GM12801 (cell line): ENCODE measurements around the gene FALEC.

Source experiments
- CTCF ChIP-seq: IDR thresholded peaks from one replicate; pipeline ENCODE4 v1.5.1; 2011; ENCODE audit warnings: control low read depth; ENCODE audit not compliant: insufficient read length; ENCODE audit errors: extremely low read depth

The FALEC gene

GRCh38 chr1:150546294-150546937 lies 30.9 kb downstream of the FALEC start:
- TF ChIP-seq CTCF, result no peak

GRCh38 chr1:150548324-150548631 lies 32.7 kb downstream of the FALEC start:
- TF ChIP-seq CTCF, result no peak

GRCh38 chr1:150548632-150549495 lies 33.3 kb downstream of the FALEC start, which contains the start of gene ADAMTSL4:
Gene ADAMTSL4 (plus strand): TSS chr1:150549408. CDS start chr1:150552289, 2,881 bp downstream.
- no peak for TF ChIP-seq CTCF

- no peak for TF ChIP-seq CTCF
Observed at GRCh38 chr1:150549496-150550221, 34.1 kb downstream of the FALEC start.

- no peak for TF ChIP-seq CTCF
Observed at GRCh38 chr1:150550222-150551050, 34.9 kb downstream of the FALEC start.

- TF ChIP-seq CTCF, result no peak
Observed at GRCh38 chr1:150551051-150551783, 35.7 kb downstream of the FALEC start.
